CD14-positive monocyte (primary cell): ENCODE data around the gene TMEM213. TPM values are rescaled to one million over a fixed set of nuclear protein-coding genes. Genes with fewer than 3 reads are reported as not detected.

Experiments
- DNase-seq, 3 donors: peaks; one replicate each; pipeline ENCODE4 v3.0.0-alpha.2; 2011 to 2022
- H2AFZ ChIP-seq: 2 replicates; pipeline ENCODE4 v1.6.0; 2012; ENCODE audit warnings: mild to moderate bottlenecking, low read depth, low read length, inconsistent platforms; ENCODE audit not compliant: insufficient read depth, poor library complexity, severe bottlenecking
- H3K27ac ChIP-seq, 2 donors: 1 replicate in 1 of 2; 2 replicates in 1 of 2; pipeline ENCODE4 v1.5.1; 2012 to 2013; ENCODE audit warnings: low read length in 2 of 2, control low read depth in 1 of 2, inconsistent platforms in 1 of 2, low read depth in 1 of 2, mild to moderate bottlenecking in 1 of 2
- H3K27me3 ChIP-seq, 2 donors: one replicate each; pipeline versions ENCODE4 v1.6.0 to v1.6.1; 2011 to 2013; ENCODE audit warnings: low read length in 2 of 2; ENCODE audit not compliant: control insufficient read depth in 2 of 2, insufficient read depth in 2 of 2
- H3K36me3 ChIP-seq, 2 donors: replicated peaks in 1 of 2; 1 replicate in 1 of 2; 2 replicates in 1 of 2; pipeline versions ENCODE4 v1.5.1 to v1.6.1; 2012 to 2013; ENCODE audit warnings: low read length in 2 of 2, control low read depth in 1 of 2, inconsistent platforms in 1 of 2, mild to moderate bottlenecking in 1 of 2; ENCODE audit not compliant: insufficient read depth in 2 of 2, control insufficient read depth in 1 of 2
- H3K4me1 ChIP-seq, 2 donors: 1 replicate in 1 of 2; 2 replicates in 1 of 2; pipeline versions ENCODE4 v1.5.1 to v1.6.1; 2012 to 2013; ENCODE audit warnings: low read length in 2 of 2, control low read depth in 1 of 2, inconsistent platforms in 1 of 2, mild to moderate bottlenecking in 1 of 2, moderate library complexity in 1 of 2; ENCODE audit not compliant: insufficient read depth in 2 of 2, control insufficient read depth in 1 of 2
- H3K4me2 ChIP-seq: replicated peaks from 2 replicates; pipeline ENCODE3; 2012; ENCODE audit warnings: low read length, moderate library complexity, mild to moderate bottlenecking; ENCODE audit not compliant: poor library complexity, severe bottlenecking; ENCODE audit errors: extremely low read depth
- H3K4me3 ChIP-seq, 3 experiments: fragments of 200-600 bp in 1 of 3; sonication (generic) in 1 of 3; replicated peaks in 1 of 3; 1 replicate in 2 of 3; 2 replicates in 1 of 3; pipeline ENCODE4 v1.5.1; 2011 to 2013; ENCODE audit warnings: low read length in 3 of 3, mild to moderate bottlenecking in 3 of 3, control low read depth in 2 of 3, low read depth in 2 of 3, inconsistent platforms in 1 of 3, moderate library complexity in 1 of 3
- H3K79me2 ChIP-seq: 2 replicates; pipeline ENCODE4 v1.6.0; 2012; ENCODE audit warnings: mild to moderate bottlenecking, control low read depth, inconsistent platforms, low read length, moderate library complexity; ENCODE audit not compliant: insufficient read depth
- H3K9ac ChIP-seq: 2 replicates; pipeline ENCODE4 v1.6.0; 2017; ENCODE audit warnings: low read length, mild to moderate bottlenecking; ENCODE audit not compliant: insufficient read depth, poor library complexity, severe bottlenecking
- H3K9me3 ChIP-seq, 2 donors: replicated peaks in 1 of 2; 1 replicate in 1 of 2; 2 replicates in 1 of 2; pipeline versions ENCODE4 v1.5.1 to v1.6.1; 2012 to 2013; ENCODE audit warnings: low read length in 2 of 2, control low read depth in 1 of 2; ENCODE audit not compliant: control insufficient read depth in 1 of 2, insufficient read depth in 1 of 2
- H4K20me1 ChIP-seq: 2 replicates; pipeline ENCODE4 v1.6.0; 2012; ENCODE audit warnings: mild to moderate bottlenecking, low read length, control low read depth, moderate library complexity; ENCODE audit not compliant: insufficient read depth
- H3K27ac Mint-ChIP-seq, 7 donors: one replicate each; pipeline ENCODE4 v1.8.0; 2020; ENCODE audit warnings: mild to moderate bottlenecking in 7 of 7, mixed read lengths in 7 of 7, moderate library complexity in 6 of 7, inconsistent platforms in 2 of 7
- H3K27me3 Mint-ChIP-seq, 3 donors: one replicate each; pipeline ENCODE4 v1.8.0; 2021 to 2022; ENCODE audit warnings: low read depth in 3 of 3, mild to moderate bottlenecking in 3 of 3, mixed read lengths in 3 of 3, moderate library complexity in 3 of 3, inconsistent platforms in 1 of 3
- H3K36me3 Mint-ChIP-seq, 2 donors: one replicate each; pipeline ENCODE4 v1.8.0; 2020; ENCODE audit warnings: mixed read lengths in 2 of 2, inconsistent platforms in 1 of 2, mild to moderate bottlenecking in 1 of 2
- H3K4me1 Mint-ChIP-seq: one replicate; pipeline ENCODE4 v1.8.0; 2020; ENCODE audit warnings: mild to moderate bottlenecking, mixed read lengths
- H3K4me3 Mint-ChIP-seq, 2 donors: one replicate each; pipeline ENCODE4 v1.8.0; 2020; ENCODE audit warnings: mild to moderate bottlenecking in 2 of 2, mixed read lengths in 2 of 2, moderate library complexity in 1 of 2
- H3K9me3 Mint-ChIP-seq, 7 donors: one replicate each; pipeline ENCODE4 v1.8.0; 2020 to 2022; ENCODE audit warnings: mixed read lengths in 7 of 7, mild to moderate bottlenecking in 6 of 7, moderate library complexity in 6 of 7, inconsistent platforms in 2 of 7
- WGBS: methylation state at CpG from one replicate; pipeline ENCODE4 v1.1.5; 2013; ENCODE audit warnings: missing lambda C conversion rate; ENCODE audit not compliant: insufficient coverage; 5-methylcytosine and 5-hydroxymethylcytosine counted together
- intact Hi-C, 2 donors: fragments of 100-400 bp; cut with micrococcal nuclease; formaldehyde crosslinking; loops; one replicate each; pipeline versions ENCODE4 v1.15.0 to v1.15.1; 2023
- polyA plus RNA-seq, 3 donors: library from polyadenylated mRNA; depleted of rRNA in 1 of 3; unstranded in 2 of 3; stranded (reverse) in 1 of 3; fragments of 300-500 nt in 2 of 3; fragments of >200 nt in 1 of 3; fragmentation: Illumina TruSeq in 2 of 3; gene quantifications; 1 replicate in 2 of 3; 2 replicates in 1 of 3; pipeline ENCODE4 v1.2.3, GENCODE V29; 2012 to 2021
- TF ChIP-seq, protein P1 (sequence below): fragments of 200-600 bp; IDR thresholded peaks from one replicate; pipeline ENCODE4 v1.8.0; 2022; ENCODE audit warnings: antibody characterized with exemption, mild to moderate bottlenecking

The TMEM213 gene
- polyA plus RNA-seq, 3 donors = not detected

GRCh38 chr7:138872576-138872975, 74.8 kb downstream of the TMEM213 start:
- H3K27me3 Mint-ChIP-seq = no peaks in the 10 kb centered on the region
- Histone ChIP-seq H3K27me3 (no peaks in the 10 kb centered on the region), H3K27ac (no peak overlapping the region), H3K4me2 (no peak overlapping the region), H4K20me1 (no peaks in the 10 kb centered on the region), H3K9me3 (no peaks in the 10 kb centered on the region), H3K79me2 (no peaks in the 10 kb centered on the region), H3K4me1 (no peaks in the 10 kb centered on the region), H2AFZ (no peak overlapping the region), H3K36me3 (no peaks in the 10 kb centered on the region), H3K4me3 (no peak overlapping the region), H3K9ac (no peak overlapping the region)
- TF ChIP-seq, protein P1, sequence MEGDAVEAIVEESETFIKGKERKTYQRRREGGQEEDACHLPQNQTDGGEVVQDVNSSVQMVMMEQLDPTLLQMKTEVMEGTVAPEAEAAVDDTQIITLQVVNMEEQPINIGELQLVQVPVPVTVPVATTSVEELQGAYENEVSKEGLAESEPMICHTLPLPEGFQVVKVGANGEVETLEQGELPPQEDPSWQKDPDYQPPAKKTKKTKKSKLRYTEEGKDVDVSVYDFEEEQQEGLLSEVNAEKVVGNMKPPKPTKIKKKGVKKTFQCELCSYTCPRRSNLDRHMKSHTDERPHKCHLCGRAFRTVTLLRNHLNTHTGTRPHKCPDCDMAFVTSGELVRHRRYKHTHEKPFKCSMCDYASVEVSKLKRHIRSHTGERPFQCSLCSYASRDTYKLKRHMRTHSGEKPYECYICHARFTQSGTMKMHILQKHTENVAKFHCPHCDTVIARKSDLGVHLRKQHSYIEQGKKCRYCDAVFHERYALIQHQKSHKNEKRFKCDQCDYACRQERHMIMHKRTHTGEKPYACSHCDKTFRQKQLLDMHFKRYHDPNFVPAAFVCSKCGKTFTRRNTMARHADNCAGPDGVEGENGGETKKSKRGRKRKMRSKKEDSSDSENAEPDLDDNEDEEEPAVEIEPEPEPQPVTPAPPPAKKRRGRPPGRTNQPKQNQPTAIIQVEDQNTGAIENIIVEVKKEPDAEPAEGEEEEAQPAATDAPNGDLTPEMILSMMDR = no peak
- no peaks in the 10 kb centered on the region for H3K4me1 Mint-ChIP-seq
- 98% methylated on average over 4 of the region's 4 CpGs for WGBS
- H3K9me3 Mint-ChIP-seq = no peaks in the 10 kb centered on the region
- no peaks in the 10 kb centered on the region for H3K36me3 Mint-ChIP-seq
- no peak overlapping the region for H3K4me3 Mint-ChIP-seq
- intact Hi-C loops = no loop called here
- DNase-seq = no peak
- no peak overlapping the region for H3K27ac Mint-ChIP-seq

DNA sequence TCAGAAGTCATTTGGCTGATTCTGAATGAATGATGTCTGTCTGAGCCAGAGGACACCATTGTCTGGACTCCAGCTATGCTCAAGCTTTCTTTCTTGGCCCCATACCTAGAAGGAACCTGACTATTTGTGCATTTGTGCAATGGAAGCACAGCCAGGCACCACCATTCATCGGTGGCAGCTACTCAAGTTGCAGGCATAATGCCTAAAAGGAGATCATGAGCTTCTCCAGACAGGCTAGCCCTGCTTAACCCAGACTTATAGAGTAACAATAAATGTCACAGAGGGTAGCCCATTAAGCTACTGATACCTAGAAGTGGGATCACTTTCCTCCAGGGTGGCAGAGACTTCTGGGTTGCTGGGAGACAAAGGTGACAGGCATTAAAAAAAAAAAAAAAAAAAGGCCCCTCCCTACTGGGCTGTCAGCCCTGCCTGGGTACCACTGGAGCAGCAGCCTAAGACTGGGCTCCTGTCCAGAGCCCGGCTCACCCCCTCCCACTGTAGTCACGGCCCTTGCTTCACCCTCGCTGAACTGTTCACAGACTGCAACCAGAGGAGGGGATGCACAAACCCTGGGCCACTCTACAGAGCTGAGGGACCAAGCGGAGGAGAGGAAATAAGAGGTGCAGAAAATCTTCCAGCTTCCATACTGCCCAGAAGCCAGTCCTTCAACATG, 75.6 kb downstream of the TMEM213 start:
- Mint-ChIP-seq H3K27me3 (no peaks in the 10 kb centered on the region), H3K27ac (no peak overlapping the region)
- WGBS = 100% methylated on average over 1 of the region's 5 CpGs

More for the DNA sequence above, 75.6 kb downstream of the TMEM213 start:
- H3K9me3 Mint-ChIP-seq = no peaks in the 10 kb centered on the region
- intact Hi-C loops = no loop called here
- no peak overlapping the region for H3K9ac ChIP-seq
- no peak overlapping the region for H3K4me3 ChIP-seq
- no peak overlapping the region for H3K4me3 Mint-ChIP-seq
- H2AFZ ChIP-seq = no peak overlapping the region
- H3K27me3 ChIP-seq = no peaks in the 10 kb centered on the region
- no peaks in the 10 kb centered on the region for H3K79me2 ChIP-seq
- no peaks in the 10 kb centered on the region for H4K20me1 ChIP-seq
- no peaks in the 10 kb centered on the region for H3K36me3 Mint-ChIP-seq
- H3K4me1 ChIP-seq = no peaks in the 10 kb centered on the region
- H3K9me3 ChIP-seq = no peaks in the 10 kb centered on the region
- no peaks in the 10 kb centered on the region for H3K36me3 ChIP-seq
- no peaks in the 10 kb centered on the region for H3K4me1 Mint-ChIP-seq
- no peak for DNase-seq
- no peak overlapping the region for H3K4me2 ChIP-seq
- TF ChIP-seq, protein P1 = no peak
- no peak overlapping the region for H3K27ac ChIP-seq
